ENCODE results near the gene GRXCR1.

The GRXCR1 gene

DNA sequence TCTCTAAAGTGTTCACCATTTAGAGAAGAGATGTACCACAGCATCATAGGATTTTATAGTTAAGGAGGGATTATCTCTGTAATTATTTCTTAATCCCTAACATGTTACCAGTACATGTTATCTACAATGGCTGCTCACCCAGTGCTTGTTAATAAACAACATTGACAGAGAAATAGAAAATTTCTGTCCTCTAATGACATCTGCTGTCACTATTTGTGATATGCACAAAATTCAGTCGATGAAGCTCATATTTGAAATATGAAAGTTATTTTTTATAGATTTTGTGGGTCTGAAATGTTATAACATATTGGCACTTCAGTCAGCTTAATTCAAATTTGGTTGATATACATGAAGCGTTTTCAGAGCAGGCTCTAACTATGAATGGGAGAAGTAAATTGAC lies 48.8 kb upstream of the GRXCR1 start:
- Histone ChIP-seq H3K4me3 (ENCODE audit: low read depth, low read length) (no peak overlapping the region), H3K27ac (ENCODE audit: extremely low read depth, low read depth, low read length) (no peak overlapping the region), H3K36me3 (ENCODE audit: control insufficient read depth in 2 of 2, insufficient read depth in 1 of 2, low read length in 2 of 2) (no peaks in the 10 kb centered on the region), H3K4me1 (ENCODE audit: control insufficient read depth, insufficient read depth, low read length) (no peaks in the 10 kb centered on the region), H3K9me3 (ENCODE audit: control insufficient read depth, insufficient read depth, low read depth, low read length) (no peaks in the 10 kb centered on the region)
- ChIA-PET POLR2A (no interaction called here), CTCF (no interaction called here)
- TF ChIP-seq ZNF501 (tag by site-specific recombination; IDR thresholded peaks at IDR 0.05) (no peak), HOXA7 (CRISPR knock-in tag; IDR thresholded peaks at IDR 0.05; ENCODE audit: borderline replicate concordance) (no peak), ZBTB48 (tag by site-specific recombination; IDR thresholded peaks at IDR 0.05) (no peak), ZNF280C (tag by site-specific recombination; IDR thresholded peaks at IDR 0.05) (no peak), ZNF571 (tag by site-specific recombination; IDR thresholded peaks at IDR 0.05) (no peak), PATZ1 (tag by site-specific recombination; IDR thresholded peaks at IDR 0.05) (no peak), ZNF19 (tag by site-specific recombination; IDR thresholded peaks at IDR 0.05; ENCODE audit: low read depth) (no peak)
- TF ChIP-seq, protein P1, sequence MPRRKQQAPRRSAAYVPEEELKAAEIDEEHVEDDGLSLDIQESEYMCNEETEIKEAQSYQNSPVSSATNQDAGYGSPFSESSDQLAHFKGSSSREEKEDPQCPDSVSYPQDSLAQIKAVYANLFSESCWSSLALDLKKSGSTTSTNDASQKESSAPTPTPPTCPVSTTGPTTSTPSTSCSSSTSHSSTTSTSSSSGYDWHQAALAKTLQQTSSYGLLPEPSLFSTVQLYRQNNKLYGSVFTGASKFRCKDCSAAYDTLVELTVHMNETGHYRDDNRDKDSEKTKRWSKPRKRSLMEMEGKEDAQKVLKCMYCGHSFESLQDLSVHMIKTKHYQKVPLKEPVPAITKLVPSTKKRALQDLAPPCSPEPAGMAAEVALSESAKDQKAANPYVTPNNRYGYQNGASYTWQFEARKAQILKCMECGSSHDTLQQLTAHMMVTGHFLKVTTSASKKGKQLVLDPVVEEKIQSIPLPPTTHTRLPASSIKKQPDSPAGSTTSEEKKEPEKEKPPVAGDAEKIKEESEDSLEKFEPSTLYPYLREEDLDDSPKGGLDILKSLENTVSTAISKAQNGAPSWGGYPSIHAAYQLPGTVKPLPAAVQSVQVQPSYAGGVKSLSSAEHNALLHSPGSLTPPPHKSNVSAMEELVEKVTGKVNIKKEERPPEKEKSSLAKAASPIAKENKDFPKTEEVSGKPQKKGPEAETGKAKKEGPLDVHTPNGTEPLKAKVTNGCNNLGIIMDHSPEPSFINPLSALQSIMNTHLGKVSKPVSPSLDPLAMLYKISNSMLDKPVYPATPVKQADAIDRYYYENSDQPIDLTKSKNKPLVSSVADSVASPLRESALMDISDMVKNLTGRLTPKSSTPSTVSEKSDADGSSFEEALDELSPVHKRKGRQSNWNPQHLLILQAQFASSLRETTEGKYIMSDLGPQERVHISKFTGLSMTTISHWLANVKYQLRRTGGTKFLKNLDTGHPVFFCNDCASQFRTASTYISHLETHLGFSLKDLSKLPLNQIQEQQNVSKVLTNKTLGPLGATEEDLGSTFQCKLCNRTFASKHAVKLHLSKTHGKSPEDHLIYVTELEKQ (tag by site-specific recombination; IDR thresholded peaks at IDR 0.05; ENCODE audit: borderline replicate concordance): no peak
- TF ChIP-seq, protein P2, sequence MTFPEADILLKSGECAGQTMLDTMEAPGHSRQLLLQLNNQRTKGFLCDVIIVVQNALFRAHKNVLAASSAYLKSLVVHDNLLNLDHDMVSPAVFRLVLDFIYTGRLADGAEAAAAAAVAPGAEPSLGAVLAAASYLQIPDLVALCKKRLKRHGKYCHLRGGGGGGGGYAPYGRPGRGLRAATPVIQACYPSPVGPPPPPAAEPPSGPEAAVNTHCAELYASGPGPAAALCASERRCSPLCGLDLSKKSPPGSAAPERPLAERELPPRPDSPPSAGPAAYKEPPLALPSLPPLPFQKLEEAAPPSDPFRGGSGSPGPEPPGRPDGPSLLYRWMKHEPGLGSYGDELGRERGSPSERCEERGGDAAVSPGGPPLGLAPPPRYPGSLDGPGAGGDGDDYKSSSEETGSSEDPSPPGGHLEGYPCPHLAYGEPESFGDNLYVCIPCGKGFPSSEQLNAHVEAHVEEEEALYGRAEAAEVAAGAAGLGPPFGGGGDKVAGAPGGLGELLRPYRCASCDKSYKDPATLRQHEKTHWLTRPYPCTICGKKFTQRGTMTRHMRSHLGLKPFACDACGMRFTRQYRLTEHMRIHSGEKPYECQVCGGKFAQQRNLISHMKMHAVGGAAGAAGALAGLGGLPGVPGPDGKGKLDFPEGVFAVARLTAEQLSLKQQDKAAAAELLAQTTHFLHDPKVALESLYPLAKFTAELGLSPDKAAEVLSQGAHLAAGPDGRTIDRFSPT (tag by site-specific recombination; IDR thresholded peaks at IDR 0.05): no peak

DNA sequence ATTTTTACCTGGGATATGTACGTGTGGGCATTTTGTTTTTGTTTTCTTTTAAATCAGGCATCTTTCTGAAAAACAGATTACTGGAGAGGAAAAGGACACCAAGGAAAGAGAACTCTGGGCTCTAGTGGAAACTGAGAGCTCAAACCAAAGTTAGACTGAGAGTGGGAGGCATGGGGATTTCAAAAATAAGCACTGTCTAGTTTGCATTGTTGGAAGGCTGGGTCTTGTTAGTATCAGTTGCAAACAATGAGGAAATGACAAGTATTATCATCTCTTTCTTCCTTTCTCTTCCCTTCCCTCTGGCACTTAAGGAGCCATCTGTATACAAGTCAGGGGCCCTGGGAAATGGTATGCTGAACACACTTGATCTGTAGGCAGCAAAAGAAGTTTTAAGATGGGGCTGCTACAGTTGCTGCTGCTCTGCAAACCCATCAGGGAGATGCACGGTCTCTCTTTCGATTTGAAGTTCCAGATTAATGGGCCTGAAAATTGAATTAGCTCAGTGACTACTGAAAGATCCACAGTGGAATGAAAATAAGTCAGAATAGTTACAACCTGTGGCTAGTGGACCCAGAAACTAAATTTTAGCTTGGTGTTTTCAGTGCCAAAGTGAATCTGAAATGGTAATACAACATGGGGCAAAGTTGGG lies 48.0 kb upstream of the GRXCR1 start:
- Histone ChIP-seq H3K4me1 (ENCODE audit: control insufficient read depth, insufficient read depth, low read length) (no peaks in the 10 kb centered on the region), H3K27ac (ENCODE audit: extremely low read depth, low read depth, low read length) (no peak overlapping the region), H3K36me3 (ENCODE audit: control insufficient read depth in 2 of 2, insufficient read depth in 1 of 2, low read length in 2 of 2) (no peaks in the 10 kb centered on the region), H3K9me3 (ENCODE audit: control insufficient read depth, insufficient read depth, low read depth, low read length) (no peaks in the 10 kb centered on the region), H3K4me3 (ENCODE audit: low read depth, low read length) (no peak overlapping the region)
- CTCF ChIA-PET: interaction anchor here (0.5 to 0.7 kb wide), 2 partner anchors 20 to 286 kb away, joined by 3 to 5 read pairs; no protein-coding TSS in a partner anchor
- POLR2A ChIA-PET: no interaction called here
- TF ChIP-seq ZNF311 (tag by site-specific recombination; IDR thresholded peaks at IDR 0.05; ENCODE audit: borderline replicate concordance) (no peak), MZF1 (tag by site-specific recombination; IDR thresholded peaks at IDR 0.05; ENCODE audit: borderline replicate concordance) (no peak), ZNF529 (tag by site-specific recombination; IDR thresholded peaks at IDR 0.05; ENCODE audit: insufficient replicate concordance) (no peak), REST (tag by site-specific recombination; IDR thresholded peaks at IDR 0.05) (no peak), ZNF621 (tag by site-specific recombination; IDR thresholded peaks at IDR 0.05) (no peak), GLIS2 (tag by site-specific recombination; IDR thresholded peaks at IDR 0.05) (no peak), ZNF843 (tag by site-specific recombination; IDR thresholded peaks at IDR 0.05) (no peak), ZBTB48 (tag by site-specific recombination; IDR thresholded peaks at IDR 0.05) (no peak), ZNF555 (tag by site-specific recombination; conservative IDR thresholded peaks at IDR 0.05) (no peak), ZNF404 (tag by site-specific recombination; IDR thresholded peaks at IDR 0.05) (no peak), ZNF354C (tag by site-specific recombination; IDR thresholded peaks at IDR 0.05; ENCODE audit: borderline replicate concordance, low read depth) (no peak)

Measured in HEK293 (cell line).